ENCODE data around the gene MTARC1. TPM values are rescaled to one million over a fixed set of nuclear protein-coding genes. Genes with fewer than 3 reads are reported as not detected.

Gene MTARC1
- total RNA-seq, 1 experiment from 2014 or later = 26.5 TPM

DNA sequence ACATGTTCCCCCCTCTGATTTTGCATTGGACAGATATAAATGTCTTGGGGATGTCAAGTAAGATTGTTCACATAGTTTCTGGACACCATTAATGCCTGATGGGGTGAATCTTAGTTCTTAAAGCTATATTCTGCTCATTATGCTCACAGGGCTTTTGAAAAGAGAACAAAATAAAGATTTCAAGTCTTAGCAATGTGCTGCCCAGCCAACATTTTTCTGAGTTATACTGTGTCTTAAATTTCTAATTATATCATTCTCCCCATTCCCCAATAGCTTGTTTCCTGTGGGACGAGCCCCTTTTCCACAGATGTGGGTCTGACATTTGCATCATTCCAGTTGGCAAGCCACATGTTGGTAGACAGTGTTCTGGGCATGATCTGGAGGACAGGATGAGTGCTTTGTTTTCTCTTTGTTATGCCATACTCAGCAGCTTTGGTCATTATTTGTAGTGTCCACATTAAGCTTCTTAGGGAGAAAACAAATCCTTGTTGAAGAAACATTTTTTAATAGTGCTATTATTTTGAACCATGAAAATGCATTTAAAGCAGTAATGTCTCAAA is 32.8 kb downstream of the MTARC1 start:
- no peak overlapping the region for H3K27ac ChIP-seq (ENCODE audit: low read depth, low read length)
- ChIA-PET POLR2A (no interaction called here), RAD21 (ENCODE audit: low non-redundant PET in 1 of 2, low total read pairs in 2 of 2, uncharacterized antibody in 2 of 2, unreplicated experiment in 2 of 2) (no interaction called here), CTCF (no interaction called here)
- no peak overlapping the region for H3K4me3 ChIP-seq (replicated peaks in 1 of 2; ENCODE audit: low read depth in 1 of 2, low read length in 2 of 2)
- TF ChIP-seq EZH2phosphoT487 (IDR thresholded peaks at IDR 0.05; ENCODE audit: borderline replicate concordance) = no peak
- TF ChIP-seq EGR1 (IDR thresholded peaks at IDR 0.05; ENCODE audit: low read depth) = no peak
- no peak for TF ChIP-seq SIN3A (IDR thresholded peaks at IDR 0.05; ENCODE audit: low read depth)
- no peak for TF ChIP-seq JUND (IDR thresholded peaks at IDR 0.05)
- no peak for TF ChIP-seq POLR2A (IDR thresholded peaks at IDR 0.05; ENCODE audit: borderline replicate concordance, extremely low read depth, insufficient read depth, insufficient read length)
- TF ChIP-seq, protein P1, sequence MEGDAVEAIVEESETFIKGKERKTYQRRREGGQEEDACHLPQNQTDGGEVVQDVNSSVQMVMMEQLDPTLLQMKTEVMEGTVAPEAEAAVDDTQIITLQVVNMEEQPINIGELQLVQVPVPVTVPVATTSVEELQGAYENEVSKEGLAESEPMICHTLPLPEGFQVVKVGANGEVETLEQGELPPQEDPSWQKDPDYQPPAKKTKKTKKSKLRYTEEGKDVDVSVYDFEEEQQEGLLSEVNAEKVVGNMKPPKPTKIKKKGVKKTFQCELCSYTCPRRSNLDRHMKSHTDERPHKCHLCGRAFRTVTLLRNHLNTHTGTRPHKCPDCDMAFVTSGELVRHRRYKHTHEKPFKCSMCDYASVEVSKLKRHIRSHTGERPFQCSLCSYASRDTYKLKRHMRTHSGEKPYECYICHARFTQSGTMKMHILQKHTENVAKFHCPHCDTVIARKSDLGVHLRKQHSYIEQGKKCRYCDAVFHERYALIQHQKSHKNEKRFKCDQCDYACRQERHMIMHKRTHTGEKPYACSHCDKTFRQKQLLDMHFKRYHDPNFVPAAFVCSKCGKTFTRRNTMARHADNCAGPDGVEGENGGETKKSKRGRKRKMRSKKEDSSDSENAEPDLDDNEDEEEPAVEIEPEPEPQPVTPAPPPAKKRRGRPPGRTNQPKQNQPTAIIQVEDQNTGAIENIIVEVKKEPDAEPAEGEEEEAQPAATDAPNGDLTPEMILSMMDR (IDR thresholded peaks at IDR 0.05 in 2 of 3, conservative IDR thresholded peaks at IDR 0.05 in 1 of 3; ENCODE audit: borderline replicate concordance in 1 of 3, insufficient read depth in 1 of 3, low read depth in 2 of 3, low read length in 2 of 3) = no peak
- intact Hi-C loops (cut with micrococcal nuclease) = no loop called here
- H3K79me2 ChIP-seq (ENCODE audit: insufficient read depth, low read length) = no peaks in the 10 kb centered on the region
- H3K36me3 ChIP-seq (ENCODE audit: control insufficient read depth in 1 of 2, insufficient read depth in 2 of 2, low read length in 2 of 2) = no peaks in the 10 kb centered on the region
- H3K9me3 ChIP-seq (ENCODE audit: control insufficient read depth in 1 of 2, insufficient read depth in 1 of 2, low read depth in 1 of 2, low read length in 2 of 2) = no peaks in the 10 kb centered on the region
- H3K9ac ChIP-seq (ENCODE audit: low read length) = no peak overlapping the region
- BruUV-seq (replicated peaks) = no TSS peak
- ATAC-seq (no peak), DNase-seq (ENCODE audit: low read depth, low spot score) (no peak)
- no peaks in the 10 kb centered on the region for H4K20me1 ChIP-seq (ENCODE audit: insufficient read depth)
- no peak overlapping the region for H2AFZ ChIP-seq (ENCODE audit: low read depth, low read length, poor library complexity, severe bottlenecking)
- H3K9me2 ChIP-seq (ENCODE audit: insufficient read depth) = no peaks in the 10 kb centered on the region
- no peak overlapping the region for H3K4me2 ChIP-seq (ENCODE audit: low read length)
- H3K27me3 ChIP-seq (ENCODE audit: insufficient read depth, low read length) = no peaks in the 10 kb centered on the region
- no peaks in the 10 kb centered on the region for H3K4me1 ChIP-seq (ENCODE audit: control insufficient read depth in 1 of 2, insufficient read depth in 2 of 2, low read length in 2 of 2)

DNA sequence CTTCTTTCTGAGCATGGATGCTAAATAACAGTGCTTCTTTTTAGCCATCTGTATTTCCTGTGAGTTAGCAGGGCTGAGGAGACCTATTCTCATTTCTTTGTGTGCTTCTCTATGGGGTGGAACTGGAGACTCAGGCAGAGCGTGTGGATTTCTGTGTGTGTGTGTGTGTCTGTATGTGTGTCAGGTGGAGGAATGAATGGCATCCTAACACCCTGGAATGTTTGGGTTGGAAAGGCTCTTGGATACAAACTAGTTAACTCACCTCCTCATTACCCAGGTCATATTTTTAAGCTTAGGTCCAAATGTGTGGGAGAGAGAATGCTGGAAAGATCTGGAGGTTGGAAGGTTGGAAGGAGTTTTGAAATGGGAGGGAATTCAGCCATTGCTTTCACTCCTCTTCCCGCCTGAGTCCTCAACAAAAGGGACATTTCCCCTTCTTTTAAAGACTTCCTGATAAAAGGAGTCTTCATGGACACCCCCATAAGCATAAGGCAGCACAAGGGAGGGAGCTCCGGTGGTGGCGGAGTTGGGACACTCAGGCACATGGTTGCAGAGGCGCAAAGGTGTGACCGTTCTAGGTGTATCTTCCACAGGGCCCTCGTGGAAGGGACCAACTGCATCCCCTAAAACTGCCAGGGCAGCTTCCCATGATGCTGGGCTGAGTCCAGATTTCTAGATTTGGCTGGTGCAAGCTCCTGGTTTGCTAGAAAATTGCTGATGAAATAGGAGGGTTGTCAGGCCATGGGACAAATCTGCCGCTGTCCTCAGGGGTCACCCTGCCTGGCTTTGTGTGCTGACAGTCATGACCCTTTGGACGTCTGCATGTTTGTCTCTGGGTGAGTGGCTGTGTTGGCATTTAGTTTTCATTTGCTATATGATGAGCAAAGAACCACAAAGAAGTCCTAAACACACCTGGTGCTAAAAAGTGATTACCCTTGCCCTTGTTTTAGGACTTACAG is 37.6 kb downstream of the MTARC1 start:
- Histone ChIP-seq H3K4me3 (replicated peaks in 1 of 2; ENCODE audit: low read depth in 1 of 2, low read length in 2 of 2) (no peak overlapping the region), H3K27ac (ENCODE audit: low read depth, low read length) (no peak overlapping the region), H3K9me3 (ENCODE audit: control insufficient read depth in 1 of 2, insufficient read depth in 1 of 2, low read depth in 1 of 2, low read length in 2 of 2) (no peaks in the 10 kb centered on the region), H3K4me2 (ENCODE audit: low read length) (no peak overlapping the region), H3K4me1 (ENCODE audit: control insufficient read depth in 1 of 2, insufficient read depth in 2 of 2, low read length in 2 of 2) (no peaks in the 10 kb centered on the region), H3K9ac (ENCODE audit: low read length) (no peak overlapping the region), H3K27me3 (ENCODE audit: insufficient read depth, low read length) (no peaks in the 10 kb centered on the region), H3K79me2 (ENCODE audit: insufficient read depth, low read length) (no peaks in the 10 kb centered on the region), H3K9me2 (ENCODE audit: insufficient read depth) (no peaks in the 10 kb centered on the region; the same call in 1 of the 2 replicates), H4K20me1 (ENCODE audit: insufficient read depth) (no peaks in the 10 kb centered on the region), H3K36me3 (ENCODE audit: control insufficient read depth in 1 of 2, insufficient read depth in 2 of 2, low read length in 2 of 2) (no peaks in the 10 kb centered on the region), H2AFZ (ENCODE audit: low read depth, low read length, poor library complexity, severe bottlenecking) (no peak overlapping the region)
- intact Hi-C loops (cut with micrococcal nuclease) = no loop called here
- CTCF ChIA-PET = no interaction called here
- RAD21 ChIA-PET (ENCODE audit: low non-redundant PET in 1 of 2, low total read pairs in 2 of 2, uncharacterized antibody in 2 of 2, unreplicated experiment in 2 of 2) = no interaction called here
- no TSS peak for BruUV-seq (replicated peaks)
- POLR2A ChIA-PET = no interaction called here
- DNase-seq (ENCODE audit: low read depth, low spot score) (no peak), ATAC-seq (no peak)
- TF ChIP-seq ELF1 (IDR thresholded peaks at IDR 0.05; ENCODE audit: borderline replicate concordance, low read depth) = no peak
- TF ChIP-seq, protein P2, sequence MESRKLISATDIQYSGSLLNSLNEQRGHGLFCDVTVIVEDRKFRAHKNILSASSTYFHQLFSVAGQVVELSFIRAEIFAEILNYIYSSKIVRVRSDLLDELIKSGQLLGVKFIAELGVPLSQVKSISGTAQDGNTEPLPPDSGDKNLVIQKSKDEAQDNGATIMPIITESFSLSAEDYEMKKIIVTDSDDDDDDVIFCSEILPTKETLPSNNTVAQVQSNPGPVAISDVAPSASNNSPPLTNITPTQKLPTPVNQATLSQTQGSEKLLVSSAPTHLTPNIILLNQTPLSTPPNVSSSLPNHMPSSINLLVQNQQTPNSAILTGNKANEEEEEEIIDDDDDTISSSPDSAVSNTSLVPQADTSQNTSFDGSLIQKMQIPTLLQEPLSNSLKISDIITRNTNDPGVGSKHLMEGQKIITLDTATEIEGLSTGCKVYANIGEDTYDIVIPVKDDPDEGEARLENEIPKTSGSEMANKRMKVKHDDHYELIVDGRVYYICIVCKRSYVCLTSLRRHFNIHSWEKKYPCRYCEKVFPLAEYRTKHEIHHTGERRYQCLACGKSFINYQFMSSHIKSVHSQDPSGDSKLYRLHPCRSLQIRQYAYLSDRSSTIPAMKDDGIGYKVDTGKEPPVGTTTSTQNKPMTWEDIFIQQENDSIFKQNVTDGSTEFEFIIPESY (IDR thresholded peaks at IDR 0.05; ENCODE audit: extremely low read depth, insufficient replicate concordance, low read length) = no peak
- no peak for TF ChIP-seq POLR2A (IDR thresholded peaks at IDR 0.05; ENCODE audit: borderline replicate concordance, extremely low read depth, insufficient read depth, insufficient read length)
- TF ChIP-seq, protein P3, sequence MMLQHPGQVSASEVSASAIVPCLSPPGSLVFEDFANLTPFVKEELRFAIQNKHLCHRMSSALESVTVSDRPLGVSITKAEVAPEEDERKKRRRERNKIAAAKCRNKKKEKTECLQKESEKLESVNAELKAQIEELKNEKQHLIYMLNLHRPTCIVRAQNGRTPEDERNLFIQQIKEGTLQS (IDR thresholded peaks at IDR 0.05) = no peak
- TF ChIP-seq ZFX (IDR thresholded peaks at IDR 0.05) = no peak
- TF ChIP-seq, protein P4, sequence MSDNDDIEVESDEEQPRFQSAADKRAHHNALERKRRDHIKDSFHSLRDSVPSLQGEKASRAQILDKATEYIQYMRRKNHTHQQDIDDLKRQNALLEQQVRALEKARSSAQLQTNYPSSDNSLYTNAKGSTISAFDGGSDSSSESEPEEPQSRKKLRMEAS (IDR thresholded peaks at IDR 0.05) = no peak
- no peak for TF ChIP-seq SRF (IDR thresholded peaks at IDR 0.05; ENCODE audit: low read depth)
- no peak for TF ChIP-seq EGR1 (IDR thresholded peaks at IDR 0.05; ENCODE audit: low read depth)
- no peak for TF ChIP-seq EZH2 (IDR thresholded peaks at IDR 0.05)
- no peak for TF ChIP-seq RAD21 (IDR thresholded peaks at IDR 0.05; ENCODE audit: low read depth)
